ENCODE measurements around the gene CD274. TPM values are rescaled to one million over a fixed set of nuclear protein-coding genes. Genes with fewer than 3 reads are reported as not detected.
A peak's percentile ranks its signal among the peaks of the same experiment; 100 is the strongest.

Gene CD274
- total RNA-seq, 1 donor, result 1.1 TPM

DNA sequence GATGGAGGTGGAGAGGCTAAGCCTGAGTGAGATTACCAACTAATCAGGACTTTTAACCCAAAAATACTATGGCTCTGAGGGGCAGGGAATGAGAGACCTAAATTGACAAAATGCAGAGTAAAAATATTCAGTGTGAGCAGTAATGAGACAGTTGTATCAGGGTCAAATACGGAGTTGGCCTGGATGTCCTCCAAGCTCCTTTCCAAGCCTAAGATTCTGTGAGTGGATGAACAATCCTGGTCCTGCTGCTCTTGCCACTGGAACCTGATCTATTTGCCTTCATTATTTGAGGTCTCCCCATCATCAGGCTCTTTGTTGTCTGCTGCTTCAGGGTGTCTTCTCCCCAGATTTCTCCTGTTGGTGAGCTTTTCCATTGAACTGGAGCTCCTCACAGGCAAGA lies 61.1 kb downstream of the CD274 start:
- DNase-seq (ENCODE audit: low read depth), result no peak
- TF ChIP-seq, protein P1, sequence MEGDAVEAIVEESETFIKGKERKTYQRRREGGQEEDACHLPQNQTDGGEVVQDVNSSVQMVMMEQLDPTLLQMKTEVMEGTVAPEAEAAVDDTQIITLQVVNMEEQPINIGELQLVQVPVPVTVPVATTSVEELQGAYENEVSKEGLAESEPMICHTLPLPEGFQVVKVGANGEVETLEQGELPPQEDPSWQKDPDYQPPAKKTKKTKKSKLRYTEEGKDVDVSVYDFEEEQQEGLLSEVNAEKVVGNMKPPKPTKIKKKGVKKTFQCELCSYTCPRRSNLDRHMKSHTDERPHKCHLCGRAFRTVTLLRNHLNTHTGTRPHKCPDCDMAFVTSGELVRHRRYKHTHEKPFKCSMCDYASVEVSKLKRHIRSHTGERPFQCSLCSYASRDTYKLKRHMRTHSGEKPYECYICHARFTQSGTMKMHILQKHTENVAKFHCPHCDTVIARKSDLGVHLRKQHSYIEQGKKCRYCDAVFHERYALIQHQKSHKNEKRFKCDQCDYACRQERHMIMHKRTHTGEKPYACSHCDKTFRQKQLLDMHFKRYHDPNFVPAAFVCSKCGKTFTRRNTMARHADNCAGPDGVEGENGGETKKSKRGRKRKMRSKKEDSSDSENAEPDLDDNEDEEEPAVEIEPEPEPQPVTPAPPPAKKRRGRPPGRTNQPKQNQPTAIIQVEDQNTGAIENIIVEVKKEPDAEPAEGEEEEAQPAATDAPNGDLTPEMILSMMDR (IDR thresholded peaks at IDR 0.05; ENCODE audit: insufficient read depth, low read length), result no peak
- peak overlapping the region; percentile 65 for H3K4me3 ChIP-seq (ENCODE audit: low read depth, low read length)

DNA sequence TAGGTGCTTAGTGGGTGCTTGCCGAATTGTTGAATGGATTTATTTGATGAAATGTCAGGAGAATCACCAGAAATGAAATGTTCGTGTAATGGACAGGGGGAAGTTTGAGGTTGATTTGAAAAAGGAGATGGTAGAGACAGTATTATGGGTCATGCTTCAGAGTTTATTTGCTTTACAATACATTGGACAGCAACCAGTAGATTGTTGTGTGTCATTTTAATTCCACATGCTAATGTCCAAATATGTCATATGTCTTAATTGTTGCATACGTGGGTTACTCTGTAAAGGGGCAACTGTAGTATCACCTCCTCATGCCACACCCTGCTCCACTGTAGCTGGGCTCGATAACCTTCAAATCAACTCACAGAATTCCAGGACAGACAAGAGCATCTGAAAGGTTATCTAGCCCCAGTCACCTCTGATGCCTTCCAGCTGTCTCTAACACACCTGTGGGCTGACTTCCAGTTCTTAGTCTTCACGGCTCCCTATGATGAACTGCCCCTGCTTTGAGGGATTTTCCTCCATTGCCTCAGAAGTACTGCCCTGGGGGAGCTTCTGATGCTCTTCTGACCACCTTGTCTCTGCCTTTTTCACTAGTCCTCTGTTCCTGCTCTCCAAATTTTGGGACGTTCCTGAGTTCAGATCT lies 61.7 kb downstream of the CD274 start:
- no peak for DNase-seq (ENCODE audit: low read depth)
- peak overlapping the region; percentile 65 for H3K4me3 ChIP-seq (ENCODE audit: low read depth, low read length)
- TF ChIP-seq, protein P1 (IDR thresholded peaks at IDR 0.05; ENCODE audit: insufficient read depth, low read length), result no peak

DNA sequence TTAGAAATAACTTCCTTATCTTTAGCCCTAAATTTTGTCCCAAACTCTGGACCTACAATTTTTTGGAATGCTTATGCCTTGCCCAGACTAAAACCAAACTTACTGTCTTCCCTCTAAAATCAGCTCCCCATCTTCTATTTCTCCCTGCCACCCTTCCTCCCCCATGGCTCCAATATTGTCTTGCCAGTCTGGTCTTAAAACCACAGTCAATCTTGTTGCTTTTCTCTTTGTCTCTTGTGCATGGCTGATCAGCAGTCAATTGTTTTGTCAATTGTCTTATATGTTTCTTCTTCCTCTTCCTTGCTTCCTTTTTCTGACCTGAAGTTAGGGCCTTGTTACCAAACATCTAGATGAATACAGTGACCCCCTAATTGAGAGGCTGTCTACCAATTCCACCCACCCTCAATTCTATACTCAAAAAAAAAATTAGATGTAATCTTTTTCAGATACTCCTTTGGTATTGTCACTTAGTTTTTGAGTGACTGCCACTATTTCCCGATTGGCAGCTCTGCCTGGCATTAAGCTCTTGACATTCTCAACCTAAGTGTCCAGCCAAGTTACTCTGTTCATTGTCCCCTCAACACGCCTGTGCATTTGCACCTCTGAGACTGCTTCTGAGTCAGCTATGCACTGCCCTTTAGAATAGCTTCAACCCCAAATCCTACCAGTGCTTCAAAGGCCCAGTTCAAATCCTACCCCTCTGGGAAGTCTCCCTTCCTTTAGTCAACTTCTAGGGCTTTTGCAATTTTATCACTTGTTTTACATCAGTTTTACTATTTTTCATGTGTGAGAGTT lies 62.5 kb downstream of the CD274 start:
- no peak for DNase-seq (ENCODE audit: low read depth)
- TF ChIP-seq, protein P1 (IDR thresholded peaks at IDR 0.05; ENCODE audit: insufficient read depth, low read length), result no peak
- no peak overlapping the region for H3K4me3 ChIP-seq (ENCODE audit: low read depth, low read length)

DNA sequence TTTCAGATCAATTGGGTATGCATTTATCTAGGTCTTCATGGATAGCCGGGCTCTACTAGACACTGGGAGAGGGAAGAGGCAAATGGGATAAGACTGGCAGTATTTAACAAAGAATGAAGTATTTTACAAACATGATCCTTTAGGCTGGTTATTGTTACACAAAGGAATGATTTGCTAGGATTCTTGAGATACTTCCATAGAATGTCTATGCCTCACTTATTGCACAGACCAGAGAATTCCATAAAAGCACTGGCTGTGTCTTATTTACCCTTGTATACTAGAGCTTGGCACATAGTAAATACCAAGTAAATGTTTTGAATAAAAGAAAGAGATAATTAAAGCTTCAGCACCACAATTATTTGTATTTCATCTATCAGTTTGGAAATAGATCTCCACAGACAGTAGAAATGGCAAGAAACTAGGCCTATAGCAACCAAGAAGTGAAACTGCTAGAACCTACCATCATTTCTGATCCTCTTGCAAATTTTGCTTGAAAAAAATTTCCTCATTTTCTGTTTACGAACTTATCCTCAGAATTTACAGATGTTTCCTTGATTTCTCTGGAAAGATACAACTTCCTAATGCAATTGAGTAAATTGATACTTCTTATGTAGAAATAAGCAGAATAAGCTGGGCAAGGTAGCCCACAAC lies 63.7 kb downstream of the CD274 start:
- no peak overlapping the region for H3K4me3 ChIP-seq (ENCODE audit: low read depth, low read length)
- TF ChIP-seq, protein P1 (IDR thresholded peaks at IDR 0.05; ENCODE audit: insufficient read depth, low read length), result no peak
- no peak for DNase-seq (ENCODE audit: low read depth)

DNA sequence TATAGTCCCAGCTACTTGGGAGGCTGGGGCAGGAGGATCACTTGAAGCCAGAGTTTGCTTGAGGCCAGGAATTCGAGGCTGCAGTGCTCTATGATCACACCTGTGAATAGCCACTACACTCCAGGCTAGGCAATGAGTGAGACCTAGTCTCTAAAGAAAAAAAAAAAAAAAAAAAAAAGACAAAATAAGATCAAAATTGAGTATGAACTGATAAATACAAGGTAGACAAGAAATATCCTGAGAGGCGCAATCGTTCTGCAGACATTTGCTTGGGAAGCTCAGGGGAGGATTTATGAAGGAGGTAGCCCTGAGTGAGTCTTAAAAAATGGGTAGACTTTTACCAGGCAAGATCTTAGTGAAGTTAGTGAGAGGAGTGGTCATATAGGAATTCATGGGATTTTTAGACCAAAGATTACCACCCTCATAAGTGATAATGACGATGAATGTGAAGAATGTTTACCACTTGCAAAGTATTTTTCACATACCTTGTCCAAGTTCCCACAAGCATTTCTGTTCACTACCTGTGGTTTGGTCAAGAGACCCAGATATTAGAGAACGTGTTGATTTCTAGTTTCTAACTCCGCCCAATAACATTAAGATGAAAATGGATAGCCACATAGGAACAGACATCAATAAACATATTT lies 64.4 kb downstream of the CD274 start:
- no peak overlapping the region for H3K4me3 ChIP-seq (ENCODE audit: low read depth, low read length)
- no peak for DNase-seq (ENCODE audit: low read depth)
- TF ChIP-seq, protein P1 (IDR thresholded peaks at IDR 0.05; ENCODE audit: insufficient read depth, low read length), result no peak

DNA sequence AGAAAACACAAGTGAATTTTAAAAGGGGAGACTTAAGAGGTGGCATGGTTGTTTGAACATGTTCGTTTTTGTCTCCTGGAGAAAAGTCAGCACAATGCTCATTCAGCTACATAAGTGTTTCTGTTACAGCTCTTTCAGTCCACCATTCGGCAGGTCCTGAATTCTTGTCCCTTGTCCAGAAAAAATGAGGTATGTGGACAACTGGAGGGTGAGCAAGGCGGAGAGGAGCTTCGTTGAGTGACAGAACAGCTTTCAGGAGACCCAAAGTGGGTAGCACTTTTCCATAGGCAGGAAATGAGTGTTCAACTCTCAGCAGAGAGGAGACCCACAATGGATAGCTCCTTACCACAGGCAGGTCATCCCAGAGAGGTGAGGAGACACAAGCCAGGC lies 64.9 kb downstream of the CD274 start:
- DNase-seq (ENCODE audit: low read depth), result no peak
- TF ChIP-seq, protein P1 (IDR thresholded peaks at IDR 0.05; ENCODE audit: insufficient read depth, low read length), result no peak
- H3K4me3 ChIP-seq (ENCODE audit: low read depth, low read length), result no peak overlapping the region
